ENCODE results near the gene CPED1.

GRCh38 chr7:121187676-121188075, 199.2 kb downstream of the CPED1 start:
- no peak for TF ChIP-seq CTCF (IDR thresholded peaks at IDR 0.05; ENCODE audit: low read length)
- TF ChIP-seq EZH2 (IDR thresholded peaks at IDR 0.05; ENCODE audit: borderline replicate concordance, low read length) = no peak

Data from OCI-LY1 (cell line).